K562 (cell line): ENCODE measurements around the gene TAS1R3. TPM values are rescaled to one million over a fixed set of nuclear protein-coding genes. Genes with fewer than 3 reads are reported as not detected.
A peak's percentile ranks its signal among the peaks of the same experiment; 100 is the strongest.

ENCODE experiments used
- CREM ChIP-seq: IDR thresholded peaks from 2 replicates; pipeline ENCODE4 v1.6.1; 2014; ENCODE audit warnings: antibody characterized with exemption, low read depth
- E2F1 ChIP-seq: sonication (generic); formaldehyde crosslinking; IDR thresholded peaks from 2 replicates; pipeline ENCODE4 v1.8.1; 2023; ENCODE audit warnings: mild to moderate bottlenecking, missing genetic modification reagents, moderate library complexity
- EP300 ChIP-seq: IDR thresholded peaks from 2 replicates; pipeline ENCODE4 v1.6.1; 2012; ENCODE audit warnings: low read length, improper control_type of control experiment
- ETV1 ChIP-seq: fragments of 450-650 bp; conservative IDR thresholded peaks from 2 replicates; pipeline ENCODE4 v1.6.1; 2016; ENCODE audit warnings: missing genetic modification characterization, control low read depth, low read depth, missing compliant biosample characterization
- FOS ChIP-seq: IDR thresholded peaks from 3 replicates; pipeline ENCODE4 v1.6.1; 2011; ENCODE audit not compliant: insufficient read length; ENCODE audit errors: extremely low read depth
- HNRNPLL ChIP-seq: fragments of 200-400 bp; formaldehyde crosslinking; IDR thresholded peaks from 2 replicates; pipeline ENCODE4 v1.6.1; 2017; ENCODE audit warnings: low read length, low read depth, mild to moderate bottlenecking; ENCODE audit not compliant: poor library complexity, severe bottlenecking
- LCOR ChIP-seq: sonication (generic); formaldehyde crosslinking; IDR thresholded peaks from 2 replicates; pipeline ENCODE4 v1.8.0; 2022; ENCODE audit warnings: mild to moderate bottlenecking, missing genetic modification reagents
- MITF ChIP-seq: IDR thresholded peaks from 2 replicates; pipeline ENCODE4 v1.6.1; 2014; ENCODE audit warnings: antibody characterized with exemption
- MYNN ChIP-seq, 2 experiments: sonication (generic); formaldehyde crosslinking in 1 of 2; IDR thresholded peaks; 2 replicates each; pipeline versions ENCODE4 v1.5.0 to v1.6.1; 2016 to 2020; ENCODE audit warnings: antibody characterized with exemption in 1 of 2, missing genetic modification reagents in 1 of 2
- NFRKB ChIP-seq: fragments of 450-650 bp; IDR thresholded peaks from 2 replicates; pipeline ENCODE4 v1.6.1; 2016; ENCODE audit warnings: low read depth
- PHF8 ChIP-seq: fragments of 200-600 bp; sonication (generic); IDR thresholded peaks from 2 replicates; pipeline ENCODE4 v1.6.1; 2012; ENCODE audit warnings: mixed run types, mild to moderate bottlenecking, inconsistent platforms, low read length, moderate library complexity, borderline replicate concordance
- POLR2B ChIP-seq: fragments of 450-650 bp; IDR thresholded peaks from 2 replicates; pipeline ENCODE4 v1.6.1; 2018; ENCODE audit warnings: low read depth; ENCODE audit not compliant: partially characterized antibody
- SMAD4 ChIP-seq: fragments of 250-450 bp; sonication (Bioruptor Pico); conservative IDR thresholded peaks from 2 replicates; pipeline ENCODE4 v1.8.0; 2021; ENCODE audit warnings: inconsistent platforms, mild to moderate bottlenecking, moderate library complexity
- SNRNP70 ChIP-seq: fragments of 200-400 bp; formaldehyde crosslinking; optimal IDR thresholded peaks from 2 replicates; pipeline ENCODE3; 2017; ENCODE audit warnings: low read depth, low read length
- SRSF3 ChIP-seq: fragments of 200-400 bp; formaldehyde crosslinking; IDR thresholded peaks from 2 replicates; pipeline ENCODE4 v1.6.1; 2016; ENCODE audit warnings: mild to moderate bottlenecking, low read length, moderate library complexity; ENCODE audit not compliant: insufficient read depth
- STAT5A ChIP-seq: IDR thresholded peaks from 2 replicates; pipeline ENCODE4 v1.6.1; 2012; ENCODE audit warnings: low read length, inconsistent platforms, borderline replicate concordance
- TAF7 ChIP-seq: fragments of 450-650 bp; IDR thresholded peaks from 2 replicates; pipeline ENCODE4 v1.6.1; 2016; ENCODE audit warnings: missing genetic modification characterization, missing compliant biosample characterization
- XRCC5 ChIP-seq: fragments of 200-400 bp; formaldehyde crosslinking; IDR thresholded peaks from 2 replicates; pipeline ENCODE4 v1.6.1; 2017; ENCODE audit warnings: low read depth, mild to moderate bottlenecking, low read length
- ZBTB33 ChIP-seq: sonication (generic); formaldehyde crosslinking; IDR thresholded peaks from 2 replicates; pipeline ENCODE4 v1.8.1; 2023; ENCODE audit warnings: mild to moderate bottlenecking, missing genetic modification reagents
- ZBTB7A ChIP-seq: IDR thresholded peaks from 2 replicates; pipeline ENCODE4 v1.6.1; 2011; ENCODE audit warnings: low read depth, mild to moderate bottlenecking, low read length, moderate library complexity, borderline replicate concordance; ENCODE audit not compliant: control insufficient read depth
- ZC3H4 ChIP-seq: sonication (generic); formaldehyde crosslinking; IDR thresholded peaks from 2 replicates; pipeline ENCODE4 v1.9.0; 2021; ENCODE audit warnings: missing genetic modification reagents, borderline replicate concordance
- ZEB2 ChIP-seq: fragments of 450-650 bp; IDR thresholded peaks from 2 replicates; pipeline ENCODE4 v1.6.1; 2016
- ZNF146 ChIP-seq: IDR thresholded peaks from one replicate; pipeline ENCODE4 v1.6.1; 2018; ENCODE audit warnings: missing compliant biosample characterization; ENCODE audit not compliant: unreplicated experiment
- ZNF282 ChIP-seq: sonication (generic); formaldehyde crosslinking; IDR thresholded peaks from 2 replicates; pipeline ENCODE4 v1.8.1; 2023; ENCODE audit warnings: missing genetic modification reagents
- polyA plus RNA-seq, 8 experiments: library from polyadenylated mRNA; depleted of rRNA in 4 of 8; stranded (reverse) in 5 of 8; unstranded in 3 of 8; fragments of >200 nt; fragmentation: Nextera tagmentation in 2 of 8; fragmentation: Illumina TruSeq in 1 of 8; extraction: Ambion mirVana in 2 of 8; extraction: Trizol in 1 of 8; gene quantifications; 2 replicates each; pipeline versions ENCODE4 v1.2.1 to v1.2.3, GENCODE V29; 2011 to 2014; ENCODE audit warnings: inconsistent platforms in 1 of 8, missing spikeins in 1 of 8
- total RNA-seq, 7 experiments: library from RNA; depleted of rRNA in 6 of 7; stranded (reverse); fragments of >200 nt in 6 of 7; fragmentation: Illumina TruSeq in 2 of 7; extraction: Trizol in 2 of 7; gene quantifications; 2 replicates each; pipeline versions ENCODE4 v1.2.1 to v1.2.3, GENCODE V29; 2011 to 2021; ENCODE audit warnings: low replicate concordance in 1 of 7
- TF ChIP-seq, protein P1 (sequence below): sonication (generic); formaldehyde crosslinking; IDR thresholded peaks from 2 replicates; pipeline ENCODE4 v1.8.0; 2022; ENCODE audit warnings: mild to moderate bottlenecking, low read depth, missing genetic modification reagents

Gene TAS1R3
- total and polyA plus RNA-seq, 9 of the 15 experiments (the other 6 are each of a cell fraction or from before 2014, with no cell fraction given), result 0.07 to 0.13 TPM; not detected in 7

- TF ChIP-seq NFRKB (no peak), ZBTB7A (no peak), FOS (peak; percentile 57), ZNF146 (CRISPR knock-in tag) (no peak), ZEB2 (0 out of 2 replicates have a peak, but pooled peaks have one; percentile 35), STAT5A (no peak), SRSF3 (no peak), TAF7 (no peak), LCOR (0 out of 2 replicates have a peak, but pooled peaks have one; percentile 31), ZBTB33 (CRISPR knock-in tag) (no peak), HNRNPLL (no peak), MITF (no peak), ZNF282 (CRISPR knock-in tag) (no peak), MYNN (IDR thresholded peaks at IDR 0.05) (no peak), MYNN (CRISPR knock-in tag; IDR thresholded peaks at IDR 0.05) (no peak), ZC3H4 (CRISPR knock-in tag) (no peak), SNRNP70 (no peak), EP300 (peak; percentile 29; the same call in 1 of the 2 replicates), PHF8 (no peak), ETV1 (tag) (no peak), SMAD4 (CRISPR knock-in tag) (0 out of 2 replicates have a peak, but pooled peaks have one; percentile 4), CREM (no peak), POLR2B (no peak), E2F1 (no peak), XRCC5 (no peak)
- TF ChIP-seq, protein P1, sequence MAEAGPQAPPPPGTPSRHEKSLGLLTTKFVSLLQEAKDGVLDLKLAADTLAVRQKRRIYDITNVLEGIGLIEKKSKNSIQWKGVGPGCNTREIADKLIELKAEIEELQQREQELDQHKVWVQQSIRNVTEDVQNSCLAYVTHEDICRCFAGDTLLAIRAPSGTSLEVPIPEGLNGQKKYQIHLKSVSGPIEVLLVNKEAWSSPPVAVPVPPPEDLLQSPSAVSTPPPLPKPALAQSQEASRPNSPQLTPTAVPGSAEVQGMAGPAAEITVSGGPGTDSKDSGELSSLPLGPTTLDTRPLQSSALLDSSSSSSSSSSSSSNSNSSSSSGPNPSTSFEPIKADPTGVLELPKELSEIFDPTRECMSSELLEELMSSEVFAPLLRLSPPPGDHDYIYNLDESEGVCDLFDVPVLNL (CRISPR knock-in tag), result no peak
Measured at GRCh38 chr1:1318131-1318652, 12.9 kb upstream of the TAS1R3 start (continued).
